OCI-LY7 (cell line): ENCODE data around the gene IFIT1B.
"Not testable (repeated sequence)": the region's sequence is repeated elsewhere in the genome, so short reads cannot be mapped to it uniquely, and the experiment has no call there.

Experiments
- EZH2phosphoT487 ChIP-seq: fragments of 200-600 bp; sonication (generic); IDR thresholded peaks from 2 replicates; pipeline ENCODE4 v1.6.1; 2018; ENCODE audit warnings: low read depth, borderline replicate concordance, mild to moderate bottlenecking, mixed run types, antibody characterized with exemption, low read length, moderate library complexity, mixed read lengths
- TF ChIP-seq, protein P1 (sequence below): fragments of 200-600 bp; sonication (generic); conservative IDR thresholded peaks from 2 replicates; pipeline ENCODE4 v1.5.1; 2014; ENCODE audit warnings: mild to moderate bottlenecking, antibody characterized with exemption, low read length, moderate library complexity, mixed read lengths

GRCh38 chr10:89331487-89332122 is 46.3 kb upstream of the IFIT1B start:
- TF ChIP-seq, protein P1, sequence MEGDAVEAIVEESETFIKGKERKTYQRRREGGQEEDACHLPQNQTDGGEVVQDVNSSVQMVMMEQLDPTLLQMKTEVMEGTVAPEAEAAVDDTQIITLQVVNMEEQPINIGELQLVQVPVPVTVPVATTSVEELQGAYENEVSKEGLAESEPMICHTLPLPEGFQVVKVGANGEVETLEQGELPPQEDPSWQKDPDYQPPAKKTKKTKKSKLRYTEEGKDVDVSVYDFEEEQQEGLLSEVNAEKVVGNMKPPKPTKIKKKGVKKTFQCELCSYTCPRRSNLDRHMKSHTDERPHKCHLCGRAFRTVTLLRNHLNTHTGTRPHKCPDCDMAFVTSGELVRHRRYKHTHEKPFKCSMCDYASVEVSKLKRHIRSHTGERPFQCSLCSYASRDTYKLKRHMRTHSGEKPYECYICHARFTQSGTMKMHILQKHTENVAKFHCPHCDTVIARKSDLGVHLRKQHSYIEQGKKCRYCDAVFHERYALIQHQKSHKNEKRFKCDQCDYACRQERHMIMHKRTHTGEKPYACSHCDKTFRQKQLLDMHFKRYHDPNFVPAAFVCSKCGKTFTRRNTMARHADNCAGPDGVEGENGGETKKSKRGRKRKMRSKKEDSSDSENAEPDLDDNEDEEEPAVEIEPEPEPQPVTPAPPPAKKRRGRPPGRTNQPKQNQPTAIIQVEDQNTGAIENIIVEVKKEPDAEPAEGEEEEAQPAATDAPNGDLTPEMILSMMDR: not testable (repeated sequence)
- TF ChIP-seq EZH2phosphoT487: not testable (repeated sequence)
